Pancreas (tissue), 10 donors: ENCODE data around the gene PATE1. TPM values are rescaled to one million over a fixed set of nuclear protein-coding genes. Genes with fewer than 3 reads are reported as not detected.

Experiments used
- ATAC-seq, 4 donors: fragments of 200-7000 bp; cut with Tn5 transposase; one replicate each; pipeline versions ENCODE4 v1.8.0 to v1.9.1; 2020; ENCODE audit warnings: mild to moderate bottlenecking in 4 of 4, moderate library complexity in 4 of 4
- DNase-seq, 6 donors: peaks; one replicate each; pipeline ENCODE4 v3.0.0-alpha.2; 2020
- FAIRE-seq: peaks from 2 replicates; lab custom pipeline; 2012; peaks lifted over from hg19 to GRCh38; lab: Jason Lieb, UNC
- H3K27ac ChIP-seq, 4 donors: fragments of 200-600 bp; sonication (generic); 1 replicate in 3 of 4; 2 replicates in 1 of 4; pipeline versions ENCODE4 v1.5.0 to v1.8.0; 2020
- H3K27me3 ChIP-seq, 4 donors: fragments of 200-600 bp; one replicate each; pipeline ENCODE4 v1.8.0; 2021
- H3K36me3 ChIP-seq, 3 donors: fragments of 200-600 bp; sonication (generic) in 1 of 3; one replicate each; pipeline versions ENCODE4 v1.5.0 to v1.8.0; 2020 to 2021
- H3K4me1 ChIP-seq, 3 donors: fragments of 200-600 bp; one replicate each; pipeline ENCODE4 v1.8.0; 2021
- H3K4me3 ChIP-seq, 4 donors: fragments of 200-600 bp; sonication (generic) in 2 of 4; one replicate each; pipeline versions ENCODE4 v1.5.0 to v1.8.0; 2020 to 2021
- H3K9me3 ChIP-seq, 4 donors: fragments of 200-600 bp; one replicate each; pipeline ENCODE4 v1.8.0; 2021
- CTCF ChIP-seq, 4 donors: fragments of 200-600 bp; sonication (generic) in 3 of 4; IDR thresholded peaks; one replicate each; pipeline versions ENCODE4 v1.5.0 to v1.8.0; 2021; ENCODE audit warnings: antibody characterized with exemption in 4 of 4
- WGBS, 2 donors: extraction: QIAGEN DNeasy Blood & Tissue Kit; methylation state at CpG; one replicate each; pipeline ENCODE4 v1.1.7; 2013; 5-methylcytosine and 5-hydroxymethylcytosine counted together
- intact Hi-C, 3 donors: fragments of 100-400 bp; cut with DNase I; formaldehyde crosslinking; loops; one replicate each; pipeline versions ENCODE4 v1.11.1 to v1.14.2; 2022
- polyA plus RNA-seq, 2 donors: library from polyadenylated mRNA; stranded (reverse); fragments of 200-250 nt; gene quantifications; one replicate each; pipeline ENCODE4 v1.2.3, GENCODE V29; 2013
- total RNA-seq, 6 donors: library from RNA; stranded (reverse); fragmentation: NEBNext Ultra II Directional in 4 of 6; extraction: Animal tissue kit (Norgen Biotek cat#: 25700) in 4 of 6; gene quantifications; one replicate each; pipeline versions ENCODE4 v1.2.1 to v1.2.4, GENCODE V29; 2021 to 2023
- donor health status: healthy with polysubstance abuse.
- donor health status: DM: no; HTN: no; CAD: no; lungs with moderate emphysema.
- donor health status: DM: no; HTN: no; CAD: no.
- donor health status: control.
- donor health status: control.
- donor health status: Bipolar disorder and iron deficiency.
- donor health status: DM: yes; HTN: yes; CAD: no.
- donor health status: DM: no; HTN: no; CAD: no.
- donor health status: DM: no; HTN: no; CAD: no.
- donor health status: DM: yes; HTN: yes; CAD: no.

Gene PATE1
- total and polyA plus RNA-seq, 8 donors, result not detected

- no peak overlapping the region for H3K27ac ChIP-seq
- DNase-seq (no peak), FAIRE-seq (no peak), ATAC-seq (no peak)
- WGBS, 2 donors, result 62 to 68% methylated on average over 7 of the region's 7 CpGs
- no peaks in the 10 kb centered on the region for H3K9me3 ChIP-seq
- no peaks in the 10 kb centered on the region for H3K4me1 ChIP-seq
- TF ChIP-seq CTCF (IDR thresholded peaks at IDR 0.05), result no peak
- H3K27me3 ChIP-seq, result peaks cover 0 to 2% (median 0%) of the 10 kb centered on the region in 4 donors
- H3K36me3 ChIP-seq, result no peaks in the 10 kb centered on the region
- H3K4me3 ChIP-seq, result no peak overlapping the region
- intact Hi-C loops, result no loop called here
These were observed 10.0 kb downstream of the PATE1 start for GRCh38 chr11:125756050-125756449.

GRCh38 chr11:125762445-125762844 lies 16.4 kb downstream of the PATE1 start:
- TF ChIP-seq CTCF (IDR thresholded peaks at IDR 0.05), result no peak
- WGBS, 2 donors, result 59 to 70% methylated on average over 1 of the region's 1 CpG
- DNase-seq, result no peak
- Histone ChIP-seq H3K36me3 (no peaks in the 10 kb centered on the region), H3K4me3 (no peak overlapping the region), H3K4me1 (no peaks in the 10 kb centered on the region), H3K9me3 (no peaks in the 10 kb centered on the region), H3K27ac (no peak overlapping the region), H3K27me3 (no peaks in the 10 kb centered on the region)
- FAIRE-seq, result no peak
- no peak for ATAC-seq
- intact Hi-C loops, result no loop called here

GRCh38 chr11:125763483-125763882 lies 17.4 kb downstream of the PATE1 start:
- H3K27ac ChIP-seq, result no peak overlapping the region
- DNase-seq, result no peak
- H3K4me1 ChIP-seq, result no peaks in the 10 kb centered on the region
- no peak overlapping the region for H3K4me3 ChIP-seq
- no peaks in the 10 kb centered on the region for H3K9me3 ChIP-seq
- intact Hi-C loops, result no loop called here
- H3K36me3 ChIP-seq, result no peaks in the 10 kb centered on the region
- no peak for FAIRE-seq
- 83 to 92% methylated on average over 2 of the region's 2 CpGs for WGBS, 2 donors
- H3K27me3 ChIP-seq, result no peaks in the 10 kb centered on the region
- TF ChIP-seq CTCF (IDR thresholded peaks at IDR 0.05), result no peak
- no peak for ATAC-seq

- no peak overlapping the region for H3K4me3 ChIP-seq
- no peak for FAIRE-seq
- TF ChIP-seq CTCF (IDR thresholded peaks at IDR 0.05), result no peak
- H3K27ac ChIP-seq, result no peak overlapping the region
- WGBS, 2 donors, result 31 to 38% methylated on average over 1 of the region's 1 CpG
- H3K27me3 ChIP-seq, result no peaks in the 10 kb centered on the region
- no peak for DNase-seq
- no peaks in the 10 kb centered on the region for H3K9me3 ChIP-seq
- intact Hi-C loops, result no loop called here
- no peaks in the 10 kb centered on the region for H3K4me1 ChIP-seq
- no peak for ATAC-seq
- H3K36me3 ChIP-seq, result no peaks in the 10 kb centered on the region
These were observed 20.2 kb downstream of the PATE1 start for GRCh38 chr11:125766251-125766650.

- H3K36me3 ChIP-seq, result no peaks in the 10 kb centered on the region
- no peak overlapping the region for H3K4me3 ChIP-seq
- no peaks in the 10 kb centered on the region for H3K9me3 ChIP-seq
- WGBS, 2 donors, result 39 to 47% methylated on average over 10 of the region's 10 CpGs
- intact Hi-C loops, result no loop called here
- no peaks in the 10 kb centered on the region for H3K4me1 ChIP-seq
- H3K27ac ChIP-seq, result no peak overlapping the region
- no peak for FAIRE-seq
- no peak for TF ChIP-seq CTCF (IDR thresholded peaks at IDR 0.05)
- no peak for DNase-seq
- no peaks in the 10 kb centered on the region for H3K27me3 ChIP-seq
- no peak for ATAC-seq
These were observed 22.4 kb downstream of the PATE1 start for GRCh38 chr11:125768336-125769046.
